ENCODE data around the gene TMEFF2.
"Not testable (repeated sequence)": the region's sequence is repeated elsewhere in the genome, so short reads cannot be mapped to it uniquely, and the experiment has no call there.

Gene TMEFF2

DNA sequence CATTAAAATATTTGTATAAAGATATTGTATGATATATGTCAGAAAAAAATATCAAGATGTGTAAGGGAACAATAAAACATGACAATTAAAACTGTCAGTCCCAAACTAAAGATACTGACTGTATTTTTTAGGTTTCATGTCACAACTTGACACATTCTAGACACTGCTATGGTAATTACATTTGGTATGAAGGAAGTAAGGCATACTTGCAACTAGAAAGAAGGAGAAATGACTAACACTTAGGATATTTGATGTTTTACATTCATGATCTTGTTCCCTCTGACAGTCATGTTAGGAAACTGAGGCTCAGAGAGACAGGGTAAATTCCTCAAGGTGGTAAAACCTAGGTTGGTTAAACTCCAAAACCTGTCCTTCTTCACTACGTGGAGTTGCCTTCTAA is 68.3 kb downstream of the TMEFF2 start:
- no peak for DNase-seq

DNA sequence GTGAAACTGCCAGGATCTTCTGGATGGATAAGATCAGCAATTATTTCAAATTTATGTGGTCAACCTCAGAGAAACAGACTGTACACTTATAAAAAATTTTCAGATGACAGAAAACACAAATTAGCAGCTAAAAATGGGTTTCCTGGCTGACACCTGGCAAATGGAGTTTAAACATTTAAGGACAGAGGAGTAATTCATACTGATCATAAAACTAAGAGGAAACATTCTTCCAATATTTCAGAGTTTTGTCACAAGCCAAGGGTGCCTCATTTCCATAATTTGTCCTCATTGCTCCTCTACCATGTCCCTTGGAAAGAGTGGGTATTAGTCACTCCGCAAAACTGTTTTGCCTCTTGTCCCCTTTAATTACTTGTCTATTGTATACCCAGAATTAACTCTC is 70.2 kb downstream of the TMEFF2 start:
- DNase-seq: no peak

DNA sequence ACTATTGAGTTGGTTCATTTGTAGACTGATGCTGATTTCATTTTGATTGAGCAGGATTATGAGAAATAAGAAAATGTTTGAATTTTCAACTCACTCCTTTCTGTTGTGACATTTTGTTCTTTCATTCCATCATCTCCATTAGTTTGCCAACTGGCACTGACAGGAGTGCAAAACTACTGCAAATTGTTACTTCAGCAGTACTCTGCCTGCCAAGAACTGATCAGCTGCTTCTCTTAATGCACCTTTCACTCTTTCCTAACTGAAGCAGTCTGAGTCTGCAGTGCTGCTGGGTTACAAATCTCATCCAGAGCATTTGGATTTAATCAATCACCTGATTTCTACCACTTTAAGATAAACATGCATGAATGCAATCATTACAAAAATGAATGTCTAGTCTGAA is 70.9 kb downstream of the TMEFF2 start:
- no peak for DNase-seq

DNA sequence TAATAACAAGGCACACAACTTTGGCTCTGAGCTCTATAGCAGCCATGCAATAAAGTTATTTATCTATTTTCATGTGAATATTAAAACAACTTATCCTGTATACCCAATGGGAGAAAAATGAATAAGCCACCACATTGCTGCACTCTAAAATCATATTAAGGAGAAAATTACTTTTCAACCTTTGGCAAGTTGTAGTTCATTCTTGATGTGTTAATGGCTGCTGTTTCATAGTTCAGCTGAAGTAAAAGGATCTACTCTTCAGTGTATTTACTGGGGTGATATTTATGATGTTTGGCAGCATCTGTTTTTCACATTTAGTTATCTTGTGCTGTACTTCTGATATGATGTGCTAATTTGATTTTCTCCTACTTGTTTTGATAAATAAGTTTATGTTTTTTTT is 71.8 kb downstream of the TMEFF2 start:
- DNase-seq: no peak

DNA sequence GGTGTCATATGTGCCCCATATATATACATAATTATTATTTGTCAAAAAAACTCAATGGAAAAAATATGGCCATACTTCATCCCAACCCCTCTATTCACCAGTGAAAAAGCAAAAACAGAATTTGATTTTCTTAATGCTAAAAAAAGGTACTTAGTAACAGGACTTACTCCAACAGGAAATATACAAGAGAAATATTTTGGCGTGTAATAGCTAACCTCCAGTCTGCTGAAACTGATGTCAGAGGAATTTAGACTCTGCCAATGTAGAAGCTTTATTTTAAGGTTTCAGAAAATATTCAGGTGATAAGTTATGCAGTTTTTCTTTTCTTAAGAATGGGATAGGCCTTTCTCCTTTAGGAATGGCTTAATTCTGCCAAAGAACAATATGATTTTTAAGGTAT is 72.6 kb downstream of the TMEFF2 start:
- DNase-seq: no peak

DNA sequence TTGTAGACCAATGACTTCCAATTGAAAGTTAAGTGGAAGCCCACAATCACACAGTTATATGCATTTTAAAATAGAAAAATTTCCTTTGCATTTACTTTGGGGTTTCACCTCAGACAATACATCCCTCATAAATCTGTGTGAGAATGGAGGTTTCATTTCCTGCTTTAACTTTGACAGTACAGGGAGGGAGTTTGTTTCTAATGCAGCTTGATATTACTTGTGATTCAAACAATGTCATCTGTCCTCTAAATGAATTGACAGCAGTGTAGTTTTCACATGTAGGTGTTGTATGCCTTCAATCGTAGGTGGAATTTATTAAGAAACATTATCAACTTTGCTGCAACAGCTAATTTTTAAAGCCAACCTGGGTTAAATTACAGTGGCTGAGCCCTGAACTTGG is 75.2 kb downstream of the TMEFF2 start:
- no peak for DNase-seq

DNA sequence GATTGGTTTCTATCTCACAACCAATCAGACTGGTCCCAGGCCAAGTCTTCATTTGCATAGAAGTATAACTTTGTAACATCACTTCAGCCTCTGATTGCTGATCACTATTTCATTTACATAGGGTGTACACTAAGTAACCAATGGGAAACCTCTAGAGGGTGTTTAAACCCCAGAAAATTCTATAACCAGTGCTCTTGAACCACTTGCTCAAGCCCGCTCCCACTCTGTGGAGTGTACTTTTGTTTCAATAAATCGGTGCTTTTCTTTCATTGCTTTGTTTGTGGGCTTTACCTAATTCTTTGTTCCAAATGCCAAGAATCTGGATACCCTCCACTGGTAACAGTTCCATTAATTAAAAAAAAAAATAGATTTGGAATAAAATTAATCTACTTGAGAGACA is 77.0 kb downstream of the TMEFF2 start:
- DNase-seq: no peak

DNA sequence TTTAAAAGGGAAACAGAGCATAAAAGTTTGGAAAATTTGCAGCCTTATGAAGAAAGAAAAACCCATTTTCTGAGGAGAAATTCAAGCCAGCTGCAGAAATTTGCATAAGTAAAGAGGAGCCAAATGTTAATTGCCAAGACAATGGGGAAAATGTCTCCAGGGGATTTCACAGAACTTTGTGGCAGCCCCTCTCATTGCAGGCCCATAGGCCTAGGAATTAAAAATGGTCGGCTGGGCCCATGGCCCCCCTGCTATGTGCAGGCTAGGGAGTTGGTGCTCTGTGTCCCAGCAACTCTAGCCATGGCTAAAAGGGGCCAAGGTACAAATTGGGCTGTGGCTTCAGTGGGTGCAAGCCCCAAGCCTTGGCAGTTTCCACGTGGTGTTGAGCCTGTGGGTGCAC is 83.2 kb downstream of the TMEFF2 start:
- not testable (repeated sequence) for DNase-seq

DNA sequence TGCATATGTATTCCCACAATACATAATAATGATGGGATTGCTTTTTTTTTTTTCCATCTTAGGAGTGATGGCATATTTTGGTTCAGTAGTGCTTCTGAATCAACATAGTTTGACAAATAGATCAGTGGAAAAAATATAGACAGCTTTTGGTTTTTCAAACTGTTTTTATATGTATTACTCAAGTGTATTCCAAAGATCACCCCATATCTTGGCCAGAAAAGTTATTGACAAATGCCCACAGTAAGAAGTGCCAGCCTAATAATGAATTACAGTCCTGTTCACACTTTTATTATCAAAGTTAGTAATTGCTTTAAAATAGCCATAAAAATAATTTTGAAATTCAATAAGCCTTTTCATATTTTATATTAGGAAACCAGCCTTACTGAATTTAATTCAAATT is 95.0 kb downstream of the TMEFF2 start:
- DNase-seq: no peak

DNA sequence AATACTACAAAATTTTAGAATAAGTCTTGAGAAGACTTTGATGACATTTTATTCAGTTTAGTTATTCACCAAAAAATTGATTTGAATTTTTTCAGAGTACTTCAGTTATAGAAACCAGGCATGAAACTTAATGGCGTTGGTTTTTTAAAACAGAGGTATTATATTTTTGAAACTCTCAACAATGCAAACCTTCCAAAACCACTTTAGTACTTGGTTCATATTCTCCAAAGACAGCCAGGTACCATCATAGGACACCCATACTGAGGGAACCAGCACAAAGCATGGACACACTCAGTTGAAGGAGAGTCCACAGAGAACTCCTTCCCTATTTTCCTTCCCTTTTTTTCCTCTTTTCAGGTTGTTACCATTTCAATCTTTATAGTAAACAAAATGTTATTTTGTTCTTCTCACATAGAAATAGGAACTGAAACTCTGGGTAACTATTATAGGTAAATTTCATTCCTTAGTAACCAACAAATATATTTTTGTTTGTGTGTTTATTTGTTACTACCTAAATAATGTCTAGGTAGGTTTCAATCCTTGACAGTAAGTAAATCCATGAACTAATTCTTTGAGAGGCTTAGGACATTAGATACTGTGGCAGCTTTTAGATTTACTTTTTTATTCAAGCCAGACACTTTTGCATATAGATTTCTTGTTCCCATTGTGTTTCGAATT is 95.8 kb downstream of the TMEFF2 start:
- no peak for DNase-seq

DNA sequence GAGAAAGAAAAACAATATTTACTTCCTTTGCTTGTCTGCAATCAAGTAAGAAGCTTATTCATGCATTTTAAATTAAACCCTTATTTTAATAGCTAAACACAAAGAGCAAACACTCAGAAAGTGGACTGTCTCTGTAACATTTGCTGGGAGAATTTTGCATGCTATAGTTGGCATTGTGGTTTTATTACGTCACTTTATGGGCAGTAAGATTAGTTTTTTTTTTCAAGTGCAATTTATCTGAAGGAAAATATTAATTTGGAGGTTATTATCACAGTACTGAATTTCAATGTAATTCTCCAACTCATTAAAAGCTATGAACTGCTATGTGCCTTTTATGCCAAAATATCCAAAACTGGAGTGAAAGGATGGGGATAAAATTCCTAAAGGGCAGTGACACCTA is 103.3 kb downstream of the TMEFF2 start:
- DNase-seq: no peak

DNA sequence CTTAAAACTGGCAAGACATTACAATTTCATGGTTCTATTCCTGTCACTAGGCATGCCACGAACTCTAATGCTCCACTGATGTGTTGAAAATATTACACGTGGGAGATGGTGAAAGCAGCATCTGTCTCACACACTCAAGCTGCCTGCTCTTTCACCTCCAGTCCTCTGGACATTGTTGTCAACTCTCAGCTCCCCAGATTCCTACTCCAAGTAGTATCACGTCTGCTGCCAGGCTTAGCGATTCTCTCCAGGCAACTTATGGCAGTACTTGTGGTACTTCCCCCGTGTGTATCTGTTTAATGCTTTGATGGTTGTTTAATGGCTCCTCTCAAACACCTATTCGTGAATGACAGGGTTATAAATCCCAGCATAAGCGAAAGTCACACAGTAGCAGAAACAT is 103.8 kb downstream of the TMEFF2 start:
- peak; percentile 80 for DNase-seq

DNA sequence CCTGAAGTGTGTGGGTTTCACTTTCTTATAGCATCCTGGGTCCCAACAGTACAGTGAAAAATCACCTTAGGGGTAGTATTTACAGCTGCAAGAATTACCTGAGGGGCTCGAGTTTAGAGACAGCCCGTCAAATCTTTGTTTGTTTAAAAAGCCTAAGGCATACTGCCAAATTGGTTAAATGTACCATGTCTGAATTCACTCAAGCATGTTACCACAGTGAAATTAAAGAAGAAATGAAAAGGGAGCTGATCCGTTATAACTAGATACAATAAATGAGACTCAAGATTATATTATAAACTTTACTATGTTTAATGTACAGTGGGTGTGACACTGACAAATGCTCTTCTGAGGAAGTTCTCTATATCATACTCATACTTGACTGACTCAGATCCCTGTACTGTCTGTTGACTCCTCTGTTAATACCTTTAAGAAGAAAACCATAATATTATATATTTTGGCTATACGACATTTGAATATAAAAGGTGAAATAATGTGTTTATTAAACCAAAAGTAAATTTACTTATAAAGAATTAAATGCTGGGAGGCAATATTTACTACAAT is 107.3 kb downstream of the TMEFF2 start:
- no peak for DNase-seq

DNA sequence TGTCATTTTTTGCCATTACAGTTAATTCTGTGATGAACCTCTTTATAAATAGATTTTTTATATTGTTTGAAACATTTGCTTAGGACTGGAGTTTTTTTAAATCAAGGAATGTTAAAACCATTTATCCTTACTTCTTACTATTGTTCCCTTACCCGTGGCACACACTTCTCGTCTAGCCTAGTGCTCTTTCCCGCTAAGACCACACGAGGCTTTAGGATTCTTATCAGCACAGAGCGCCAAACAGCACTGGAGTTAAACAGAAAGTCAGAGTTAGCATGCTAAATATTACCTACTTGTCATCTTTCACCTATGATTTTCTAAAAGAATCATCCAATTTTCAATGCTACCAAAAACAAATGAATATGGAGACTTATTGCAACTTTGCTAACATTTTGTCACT is 112.6 kb downstream of the TMEFF2 start:
- DNase-seq: no peak

DNA sequence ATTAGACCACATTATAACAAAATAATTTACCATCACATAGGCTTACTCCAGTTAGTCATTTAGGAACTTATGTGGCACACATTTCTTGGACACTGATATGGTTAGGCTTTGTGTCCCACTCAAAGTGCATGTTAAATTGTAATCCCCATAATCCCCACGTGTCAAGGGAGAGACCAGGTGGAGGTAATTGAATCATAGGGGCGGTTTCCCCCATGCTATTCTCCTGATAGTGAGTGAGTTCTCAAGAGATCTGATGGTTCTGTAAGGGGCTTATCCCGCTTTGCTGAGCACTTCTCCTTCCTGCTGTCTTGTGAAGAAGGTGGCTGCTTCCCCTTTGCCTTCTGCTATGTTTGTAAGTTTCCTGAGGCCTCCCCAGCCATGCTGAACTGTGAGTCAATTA is 114.6 kb downstream of the TMEFF2 start:
- DNase-seq: not testable (repeated sequence)

DNA sequence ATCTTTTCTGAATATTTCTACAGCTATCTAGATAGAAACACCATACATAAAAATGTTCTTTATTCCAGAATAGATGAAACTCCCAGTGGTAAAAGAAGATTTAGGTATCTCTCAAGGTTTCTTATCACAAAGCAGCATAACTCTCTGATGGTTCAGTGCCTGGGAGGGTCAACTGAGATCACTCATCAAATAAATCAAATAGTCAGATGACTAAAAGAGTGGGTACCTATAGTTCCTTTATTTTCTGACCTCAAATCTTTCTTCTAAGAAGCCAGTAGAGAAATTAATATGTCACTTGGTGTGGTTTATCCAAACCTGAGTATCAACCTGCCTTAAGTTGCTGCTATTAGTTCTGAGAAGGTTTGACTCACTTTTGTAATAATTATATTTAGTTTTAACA is 120.9 kb downstream of the TMEFF2 start:
- DNase-seq: no peak

DNA sequence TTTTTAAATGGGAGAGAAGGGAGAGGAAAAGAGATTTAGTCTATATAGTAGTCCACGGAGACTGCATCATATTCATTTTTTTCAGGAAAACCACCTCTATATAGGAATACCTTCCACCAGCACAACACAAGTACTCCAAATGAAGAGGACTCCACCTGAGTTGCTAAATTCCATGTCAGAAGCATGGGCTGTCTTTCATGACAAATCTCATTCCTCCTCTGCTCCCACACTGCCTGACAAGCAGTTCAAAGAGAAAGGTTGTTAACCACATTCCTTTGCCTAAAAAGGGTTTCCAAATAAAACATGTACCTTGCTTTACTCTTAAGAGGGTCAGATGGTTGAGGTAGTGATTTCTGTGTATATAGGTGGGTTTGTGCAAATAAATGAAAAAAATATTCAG is 122.0 kb downstream of the TMEFF2 start:
- no peak for DNase-seq

DNA sequence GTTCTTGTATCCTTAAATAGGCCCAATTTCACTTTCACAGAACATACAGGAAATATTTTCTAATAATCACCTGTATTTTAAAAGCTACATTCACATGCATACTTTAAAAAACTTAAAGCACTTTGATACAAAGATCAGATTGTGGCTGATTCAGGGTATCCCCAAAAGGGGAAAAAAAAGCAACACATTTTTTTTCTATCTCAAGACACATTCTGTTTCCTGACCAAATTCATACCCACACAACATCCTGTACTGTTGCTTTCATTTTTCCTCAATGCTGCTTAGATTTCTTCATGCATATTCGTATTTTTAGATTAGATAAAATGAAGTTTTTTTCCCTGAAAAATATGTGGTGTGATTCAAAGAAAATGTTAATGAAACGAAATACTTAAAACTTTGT is 122.5 kb downstream of the TMEFF2 start:
- no peak for DNase-seq

DNA sequence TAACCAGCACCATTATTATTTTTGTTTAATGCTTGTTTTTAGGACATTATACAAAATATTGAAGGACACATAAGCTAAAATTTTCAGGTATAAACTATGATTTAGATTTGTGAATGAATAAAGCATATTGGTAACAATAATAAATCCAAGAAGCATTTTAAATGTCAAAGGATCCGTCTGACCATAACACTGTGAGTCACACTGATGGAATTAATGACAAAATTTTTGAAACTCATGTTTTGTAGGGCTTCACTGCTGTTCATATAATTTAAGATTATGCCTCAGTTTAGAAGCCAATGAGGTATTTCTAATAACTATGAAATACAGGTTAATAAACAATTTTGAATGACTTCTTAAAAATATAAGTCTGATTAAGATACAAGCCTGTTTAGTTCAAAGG is 124.6 kb downstream of the TMEFF2 start:
- DNase-seq: no peak

DNA sequence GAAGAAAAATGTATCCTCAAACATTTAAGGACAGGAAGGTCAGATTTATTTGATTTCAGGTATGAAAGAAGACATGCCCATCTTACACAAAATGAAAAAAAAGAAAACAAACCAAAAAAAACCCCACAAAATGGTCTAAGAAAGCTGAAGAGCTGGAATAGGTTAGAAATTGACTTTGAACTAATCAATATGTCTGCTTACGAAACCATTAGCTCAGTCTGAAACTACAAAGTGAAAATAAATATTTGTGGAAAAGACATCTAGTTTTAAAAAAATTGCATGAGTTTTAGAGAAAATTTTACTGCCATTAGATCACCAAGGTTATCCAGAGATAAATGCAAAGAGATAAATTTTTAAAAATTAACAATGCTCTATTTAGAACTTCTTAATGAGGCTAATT is 125.3 kb downstream of the TMEFF2 start:
- no peak for DNase-seq

DNA sequence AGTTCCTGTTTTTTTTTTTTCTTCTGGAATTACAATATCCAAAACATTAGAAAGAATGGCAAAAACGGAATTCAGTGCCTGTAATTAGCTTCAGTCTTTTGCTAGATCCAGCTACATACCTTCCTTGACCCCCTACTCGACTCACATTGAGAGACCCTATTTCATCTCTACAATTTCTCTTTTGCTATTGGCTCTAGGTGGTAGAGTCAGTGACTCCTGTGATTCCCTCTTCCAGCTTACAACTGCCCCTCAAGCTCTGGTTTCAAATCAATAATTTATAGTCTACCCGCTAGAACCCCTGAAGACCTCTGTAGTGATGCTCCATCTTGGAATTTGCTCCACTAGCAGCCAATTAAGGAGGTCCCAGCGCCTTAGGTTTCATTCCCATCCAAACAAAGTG is 125.8 kb downstream of the TMEFF2 start:
- no peak for DNase-seq

DNA sequence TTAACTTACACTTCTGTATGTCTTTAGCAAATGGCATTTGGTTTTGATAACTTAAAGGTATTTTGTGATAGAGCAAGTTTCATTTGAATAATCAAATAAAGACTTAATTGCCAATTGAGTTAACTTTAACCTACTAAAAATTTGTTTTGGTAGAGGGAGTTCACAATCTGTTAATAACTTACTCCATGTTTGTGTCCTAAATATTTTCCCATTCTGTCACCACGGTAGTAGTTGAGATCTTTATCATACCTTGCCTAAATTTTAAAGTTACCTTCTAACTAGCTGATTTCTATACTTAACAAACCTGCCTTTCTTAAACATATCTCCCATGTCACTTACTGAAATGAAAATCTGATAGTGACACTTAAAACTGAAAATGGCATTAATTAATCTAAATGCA is 127.1 kb downstream of the TMEFF2 start:
- no peak for DNase-seq

DNA sequence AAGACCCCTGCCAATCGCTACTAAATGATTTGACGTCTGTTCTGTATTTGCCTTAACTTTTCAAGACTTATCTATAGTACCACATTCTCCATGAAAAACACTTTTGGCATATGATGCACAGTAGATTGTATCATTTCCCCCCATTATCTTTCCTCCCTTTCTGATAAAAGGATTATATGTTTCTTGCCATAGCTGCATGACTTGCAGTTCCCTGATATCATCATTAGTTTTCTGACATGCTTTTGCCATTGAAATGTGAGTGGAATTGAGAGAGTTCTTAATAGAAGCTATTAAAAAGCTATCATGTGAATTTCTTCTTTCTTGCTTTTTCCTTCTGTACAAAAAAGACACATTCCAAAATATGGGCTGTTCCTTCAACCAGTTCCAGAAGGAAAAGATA is 130.3 kb downstream of the TMEFF2 start:
- no peak for DNase-seq

DNA sequence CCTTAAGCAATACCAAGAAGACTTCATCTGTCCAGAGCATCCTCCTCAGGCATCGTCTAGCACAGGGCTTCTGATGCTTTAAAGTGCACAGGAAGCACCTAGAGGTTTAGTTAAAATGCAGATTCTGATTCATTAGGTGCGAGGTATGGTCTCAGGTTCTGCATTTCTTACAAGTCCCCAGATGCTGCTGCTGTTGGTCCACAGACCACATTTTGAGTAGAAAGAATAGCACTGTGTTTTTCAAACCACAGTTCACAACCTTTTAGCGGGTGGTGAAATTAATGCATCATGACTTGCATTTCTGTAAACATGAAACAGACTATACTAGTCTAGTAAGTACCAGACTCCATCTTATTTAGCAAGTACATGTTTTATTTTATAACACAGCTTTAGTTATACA is 134.6 kb downstream of the TMEFF2 start:
- no peak for DNase-seq

DNA sequence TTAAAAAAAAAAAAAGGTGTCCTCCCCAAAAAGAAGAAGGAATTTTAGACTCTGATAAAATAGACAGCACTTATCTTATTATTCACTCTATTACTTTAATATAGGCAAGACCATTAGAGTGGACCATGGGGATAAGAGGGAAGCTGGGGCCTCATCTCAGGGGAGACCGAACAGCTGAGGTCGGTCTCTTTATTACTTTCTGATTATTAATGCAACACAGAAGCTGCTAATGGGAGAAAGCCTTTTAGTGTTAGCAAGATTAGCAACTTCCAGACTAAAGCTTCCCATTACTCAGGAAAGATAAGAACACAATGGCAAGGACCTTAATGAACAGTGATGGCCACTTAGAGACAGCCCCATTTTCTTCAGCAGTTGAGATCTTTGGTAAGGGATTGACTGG is 135.5 kb downstream of the TMEFF2 start:
- DNase-seq: no peak

DNA sequence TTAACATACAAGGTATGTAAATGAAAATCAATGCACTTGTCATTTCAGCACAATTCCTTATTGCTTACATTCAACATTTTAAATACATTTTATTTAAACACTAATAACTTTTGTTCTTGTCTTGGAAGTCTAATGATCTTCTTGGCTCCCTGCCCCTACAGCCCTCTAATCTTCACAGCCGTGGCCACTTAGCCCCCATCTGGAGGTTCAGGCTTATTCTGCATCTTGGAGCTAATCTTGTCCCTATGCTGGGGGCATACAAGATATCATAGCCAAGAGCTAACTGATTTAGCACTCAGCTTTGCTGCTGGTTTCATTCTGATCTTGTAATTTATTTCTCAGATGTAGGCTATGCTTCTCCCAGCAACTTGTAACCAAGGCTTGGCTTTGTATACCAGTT is 140.8 kb downstream of the TMEFF2 start:
- no peak for DNase-seq

Measured in DMS153 (cell line).